ENCODE results near the gene DVL2. TPM values are rescaled to one million over a fixed set of nuclear protein-coding genes. Genes with fewer than 3 reads are reported as not detected.

DVL2 gene
- total and polyA plus RNA-seq, 2 of the 13 experiments (the other 11 are each of a cell fraction or from before 2014, with no cell fraction given), result 5.7 to 38.2 TPM

GRCh38 chr17:7234083-7234951 is at the start of gene DVL2 (continued):
- peak; percentile 100 for TF ChIP-seq ZNF318 (CRISPR knock-in tag; IDR thresholded peaks at IDR 0.05)
- TF ChIP-seq KMT2B (CRISPR knock-in tag; IDR thresholded peaks at IDR 0.05), result peak; percentile 71
- TF ChIP-seq NFE2 (CRISPR knock-in tag; IDR thresholded peaks at IDR 0.05), result no peak
- peak; percentile 73 for TF ChIP-seq IKZF5 (CRISPR knock-in tag; IDR thresholded peaks at IDR 0.05)
- TF ChIP-seq YY1 (IDR thresholded peaks at IDR 0.05; ENCODE audit: insufficient read depth, insufficient replicate concordance, low read depth, low read length), result peak; percentile 71
- TF ChIP-seq CREBL2 (CRISPR knock-in tag; IDR thresholded peaks at IDR 0.05; ENCODE audit: borderline replicate concordance), result peak; percentile 66; the same call in 1 of the 2 replicates
- no peak; the same call in 1 of the 2 replicates for TF ChIP-seq ZKSCAN8 (CRISPR knock-in tag; IDR thresholded peaks at IDR 0.05; ENCODE audit: borderline replicate concordance)
- no peak for TF ChIP-seq JUN (CRISPR knock-in tag; IDR thresholded peaks at IDR 0.05)
- TF ChIP-seq KDM5A (IDR thresholded peaks at IDR 0.05; ENCODE audit: borderline replicate concordance, low read length), result peak; percentile 96
- no peak; the same call in 1 of the 2 replicates for TF ChIP-seq ZNF280D (CRISPR knock-in tag; IDR thresholded peaks at IDR 0.05)
- no peak for TF ChIP-seq ZBTB46 (CRISPR knock-in tag; IDR thresholded peaks at IDR 0.05; ENCODE audit: borderline replicate concordance)

All from HepG2 (cell line).